Hypothalamus (tissue), 51 donors: ENCODE results near the gene COL25A1.
"Not testable (repeated sequence)": the region's sequence is repeated elsewhere in the genome, so short reads cannot be mapped to it uniquely, and the experiment has no call there.

ENCODE experiments used
- DNase-seq, 51 donors: peaks; one replicate each; lab custom pipeline; 2025; lab: John Stamatoyannopoulos, UW

COL25A1 gene

DNA sequence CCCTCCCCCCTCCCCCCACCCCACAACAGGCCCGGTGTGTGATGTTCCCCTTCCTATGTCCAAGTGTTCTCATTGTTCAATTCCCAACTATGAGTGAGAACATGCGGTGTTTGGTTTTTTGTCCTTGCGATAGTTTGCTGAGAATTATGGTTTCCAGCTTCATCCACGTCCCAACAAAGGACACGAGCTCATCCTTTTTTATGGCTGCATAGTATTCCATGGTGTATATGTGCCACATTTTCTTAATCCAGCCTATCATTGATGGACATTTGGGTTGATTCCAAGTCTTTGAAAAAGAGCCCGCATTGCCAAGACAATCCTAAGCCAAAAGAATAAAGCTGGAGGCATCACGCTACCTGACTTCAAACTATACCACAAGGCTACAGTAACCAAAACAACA, 231.8 kb downstream of the COL25A1 start:
- DNase-seq = not testable (repeated sequence)

DNA sequence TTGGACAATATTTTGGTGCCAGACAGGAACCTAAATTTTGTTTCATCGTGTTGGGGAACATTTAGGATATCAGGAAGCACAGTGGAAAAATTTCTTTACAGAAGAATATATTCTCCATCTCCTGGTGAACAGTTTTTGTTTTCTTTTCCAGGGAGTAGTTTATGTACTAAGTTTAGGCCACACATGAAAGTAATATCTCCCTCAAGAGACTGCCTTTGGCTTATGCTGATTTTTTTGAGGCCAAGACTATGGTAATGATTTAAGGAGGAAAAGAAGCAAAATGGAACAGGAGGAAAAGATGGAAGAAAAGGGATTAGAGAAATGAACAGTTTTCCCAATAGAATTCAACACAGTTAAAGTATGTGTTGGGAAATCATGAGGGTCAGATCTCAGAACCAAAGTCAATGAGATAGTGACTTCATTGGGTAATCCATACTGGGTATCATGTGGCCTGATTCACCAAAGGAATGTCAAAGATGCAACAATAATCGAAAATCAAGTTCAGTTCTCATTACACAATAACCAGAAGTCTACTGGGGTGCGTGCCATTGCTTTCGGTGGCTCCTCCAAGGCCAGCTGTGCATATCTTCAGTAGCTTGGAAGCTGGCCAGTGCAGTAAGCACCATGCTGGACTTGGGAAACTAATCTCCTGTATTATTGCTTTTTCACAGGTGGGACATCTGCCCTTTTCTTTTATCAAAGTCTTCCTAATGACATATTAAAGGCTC, 234.8 kb downstream of the COL25A1 start:
- no peak for DNase-seq

DNA sequence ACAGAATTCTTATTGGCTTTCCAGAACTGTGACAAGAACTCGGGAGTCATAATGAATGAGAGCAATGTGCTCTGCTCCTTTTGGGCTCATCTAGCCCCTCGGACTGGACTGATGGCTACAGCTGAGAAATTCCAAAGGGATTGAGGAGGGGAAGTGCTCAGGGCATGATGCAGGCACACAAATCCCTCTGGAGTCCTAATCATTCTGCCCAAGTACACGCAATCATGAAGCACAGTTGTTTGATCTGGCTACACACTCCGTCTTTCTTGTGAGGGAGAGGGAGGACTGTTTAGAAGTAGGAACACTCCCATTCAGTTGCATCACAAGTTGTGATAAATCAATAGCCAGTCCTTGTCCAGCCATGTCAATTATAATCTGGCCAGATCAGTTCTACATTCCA, 237.5 kb downstream of the COL25A1 start:
- DNase-seq = no peak

DNA sequence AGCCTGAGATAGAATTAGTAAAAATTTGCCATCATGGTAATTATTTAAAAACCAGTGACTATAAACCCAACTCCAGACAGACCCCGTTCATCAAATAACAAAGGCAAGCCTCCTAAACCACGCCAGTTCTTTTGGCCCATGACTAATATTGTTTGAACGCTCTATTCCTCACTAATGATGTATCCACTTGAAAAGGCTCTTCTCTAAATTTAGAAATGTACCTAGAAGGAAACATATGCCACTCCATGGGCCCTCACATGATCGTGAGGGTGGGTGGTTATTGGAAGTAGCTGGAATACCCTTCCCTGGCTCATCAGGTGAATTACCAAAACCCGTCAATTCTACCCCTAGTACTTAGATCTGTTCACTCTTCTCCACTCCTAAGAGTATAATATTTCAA, 249.2 kb downstream of the COL25A1 start:
- no peak for DNase-seq

DNA sequence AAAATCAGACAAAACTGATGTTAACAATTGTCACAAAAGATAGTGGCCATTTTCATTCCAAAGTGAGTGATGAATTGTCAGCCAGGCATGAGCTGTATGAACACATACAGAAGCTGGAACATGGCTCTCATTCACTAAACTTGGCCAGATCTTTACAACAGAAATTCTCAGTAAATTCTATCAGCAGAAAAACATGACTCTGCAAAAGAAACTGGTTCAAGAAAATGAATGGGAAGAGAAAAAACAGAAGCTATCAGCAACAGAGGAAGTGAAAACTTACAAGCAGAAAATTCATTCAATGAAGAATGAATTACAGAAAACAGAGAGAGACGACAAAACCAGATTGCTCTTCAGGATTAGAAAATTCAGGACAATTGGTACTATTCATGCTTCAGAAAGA, 249.6 kb downstream of the COL25A1 start:
- no peak for DNase-seq

DNA sequence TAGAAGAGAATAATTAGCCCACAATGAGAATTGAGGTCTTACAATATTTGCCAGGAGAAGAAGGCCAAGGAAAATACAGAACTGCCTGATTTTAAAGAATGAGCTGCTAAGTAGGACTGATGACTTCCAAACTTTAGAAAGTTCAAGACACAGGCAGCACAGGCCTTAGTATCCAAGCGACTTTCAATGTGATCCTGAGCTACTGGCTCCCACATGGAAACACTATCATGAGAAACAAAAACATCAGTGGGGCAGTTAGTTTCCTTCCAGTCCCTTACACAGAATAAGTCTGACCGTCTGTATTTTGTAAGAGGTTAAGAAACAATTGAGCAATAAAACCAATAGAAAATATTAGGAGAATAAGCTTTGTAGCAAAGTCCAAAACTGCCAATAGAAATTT, 251.4 kb downstream of the COL25A1 start:
- DNase-seq = no peak

DNA sequence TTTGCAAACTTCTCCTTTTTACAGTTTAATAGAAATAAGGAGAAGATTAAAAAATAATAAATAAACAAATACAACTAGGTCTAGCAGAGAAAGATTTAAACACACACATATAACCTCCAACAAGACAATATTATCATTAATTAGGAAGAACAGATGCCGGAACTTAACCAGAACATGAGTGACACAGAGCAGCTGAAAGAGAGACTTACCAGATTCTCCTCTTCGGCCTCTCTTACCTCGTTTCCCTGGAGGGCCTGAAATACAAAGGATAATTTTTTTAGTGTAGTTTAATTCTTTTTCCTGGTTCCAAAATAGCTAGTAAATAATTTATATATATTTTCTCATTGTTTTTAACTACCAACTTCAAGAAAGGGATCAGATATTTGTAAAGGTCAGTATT, 252.5 kb downstream of the COL25A1 start:
- DNase-seq = no peak

DNA sequence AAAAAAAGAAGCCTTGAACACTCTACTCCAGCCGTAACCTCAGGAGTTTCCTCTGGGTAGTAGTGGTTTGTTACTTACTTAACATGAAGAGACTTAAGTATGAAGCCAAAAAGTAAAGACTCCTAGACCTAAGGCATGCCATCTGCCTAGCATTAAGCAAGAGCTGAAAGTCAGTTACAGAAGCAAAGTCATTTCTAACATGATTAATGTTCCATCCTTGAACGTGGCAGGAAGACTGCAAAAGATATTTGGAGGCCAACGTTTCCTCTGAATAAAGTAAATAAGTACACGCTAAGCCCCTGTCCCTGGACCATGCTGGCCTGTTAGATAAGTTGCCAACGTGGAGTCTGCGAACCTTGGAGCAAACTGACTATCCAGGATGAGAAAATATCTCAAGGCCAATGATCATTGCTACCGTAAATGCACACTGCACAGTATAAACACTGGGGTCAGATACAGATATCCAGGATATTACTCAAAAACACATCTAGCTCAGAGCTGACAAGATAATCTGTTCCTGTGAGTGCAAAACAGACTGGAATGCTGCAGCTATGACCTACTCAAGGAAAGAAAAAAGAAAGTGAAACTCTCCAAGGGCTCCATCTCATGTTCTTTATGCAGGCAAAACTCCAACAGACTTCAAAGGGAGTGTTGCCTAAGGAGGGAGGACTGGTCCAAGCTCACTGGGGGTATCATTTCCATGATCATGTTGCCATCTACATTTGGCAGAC, 255.8 kb downstream of the COL25A1 start:
- no peak for DNase-seq

DNA sequence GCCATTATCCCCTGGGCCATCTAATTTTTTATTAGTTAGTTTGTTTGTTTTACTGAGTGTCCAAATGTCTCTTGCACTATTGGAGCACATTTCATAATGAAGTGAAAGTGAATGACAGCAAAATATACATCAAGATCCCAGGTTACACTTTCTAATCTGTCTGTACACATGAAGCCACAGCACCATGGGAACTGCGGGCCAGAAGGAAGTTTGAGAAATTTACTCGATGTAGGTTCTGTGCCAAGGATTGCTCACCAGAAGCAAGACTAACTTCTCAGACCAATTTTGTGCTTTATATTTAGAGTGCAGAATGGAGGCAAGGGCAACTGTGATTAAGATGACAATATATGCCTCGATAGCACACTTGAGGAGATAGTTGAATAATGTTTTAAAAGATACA, 258.0 kb downstream of the COL25A1 start:
- no peak for DNase-seq

DNA sequence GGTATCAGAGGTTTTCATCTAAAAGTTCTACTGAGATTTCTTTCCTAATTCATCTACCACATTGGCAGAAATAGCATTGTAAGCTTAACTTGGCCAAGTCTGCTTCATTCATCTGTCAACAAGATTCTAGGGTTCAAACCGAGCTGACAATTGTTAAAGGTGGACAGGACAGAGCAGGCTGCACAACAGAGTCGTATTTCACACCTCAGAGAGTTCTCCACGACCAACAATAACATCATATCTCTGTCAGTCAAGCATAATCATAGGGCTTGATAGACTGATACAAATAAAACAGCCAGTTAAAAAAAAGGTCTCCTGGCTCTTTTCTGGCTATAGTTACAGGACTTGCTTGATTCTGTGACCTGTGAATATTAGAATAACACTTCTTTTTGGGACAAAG, 259.2 kb downstream of the COL25A1 start:
- DNase-seq = no peak

DNA sequence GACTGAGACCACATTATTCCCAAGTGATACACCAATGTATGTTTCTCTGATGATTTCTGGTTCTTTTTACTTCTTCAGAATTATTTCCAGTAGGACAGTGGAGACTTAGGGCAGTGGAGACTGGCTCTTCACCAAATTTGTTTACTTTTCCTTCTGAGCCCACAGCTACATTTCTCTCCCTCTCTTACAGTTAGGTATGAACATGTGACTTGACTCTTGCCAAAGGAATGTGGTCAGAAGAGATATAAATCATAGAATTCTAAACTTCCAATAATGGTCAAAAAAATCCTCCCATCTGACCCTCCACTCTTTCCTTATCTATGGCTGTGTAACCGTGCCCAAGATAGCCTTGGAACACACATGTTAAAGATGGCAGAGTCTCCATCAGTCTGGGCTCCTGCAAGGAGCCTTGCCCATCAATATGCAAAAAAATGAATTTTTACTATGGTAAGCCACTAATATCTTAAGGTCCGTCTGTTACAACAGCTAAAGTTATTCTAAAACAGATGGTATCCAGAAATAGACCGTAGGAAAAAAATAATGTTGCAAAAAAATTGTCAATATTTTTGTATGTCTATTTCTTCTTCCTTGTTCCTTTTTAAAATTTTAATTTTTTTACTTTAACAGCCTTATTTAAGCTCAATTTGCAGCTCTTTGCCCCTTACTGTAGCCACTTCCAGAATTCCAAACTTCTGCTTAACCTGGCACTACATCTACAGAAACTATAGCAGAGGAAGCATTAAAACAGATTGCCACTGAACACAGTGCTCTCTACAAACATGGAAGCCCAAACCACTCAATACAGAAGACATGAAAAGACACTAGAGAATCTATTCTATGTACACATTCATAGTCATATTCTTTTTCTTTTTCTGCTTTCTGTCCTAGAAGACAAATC, 260.7 kb downstream of the COL25A1 start:
- DNase-seq = no peak

DNA sequence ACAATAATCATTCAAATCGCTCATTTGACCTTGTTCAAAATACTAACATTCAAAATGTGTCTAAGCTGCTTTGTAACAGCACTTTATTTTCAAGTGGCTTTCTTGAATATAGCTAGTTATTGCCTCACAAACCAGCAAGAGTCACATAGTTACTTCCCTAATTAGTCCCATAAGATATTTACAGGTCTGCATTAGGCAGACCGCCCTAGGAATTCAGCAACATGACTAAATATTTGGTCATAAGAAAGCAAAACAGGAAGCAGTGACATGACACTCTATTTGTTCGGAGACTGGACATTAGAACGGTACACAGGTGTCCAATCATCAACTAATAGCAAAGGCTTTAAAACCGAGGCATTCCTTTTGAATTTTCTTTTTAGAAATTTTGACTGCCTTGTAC, 262.0 kb downstream of the COL25A1 start:
- DNase-seq = no peak

DNA sequence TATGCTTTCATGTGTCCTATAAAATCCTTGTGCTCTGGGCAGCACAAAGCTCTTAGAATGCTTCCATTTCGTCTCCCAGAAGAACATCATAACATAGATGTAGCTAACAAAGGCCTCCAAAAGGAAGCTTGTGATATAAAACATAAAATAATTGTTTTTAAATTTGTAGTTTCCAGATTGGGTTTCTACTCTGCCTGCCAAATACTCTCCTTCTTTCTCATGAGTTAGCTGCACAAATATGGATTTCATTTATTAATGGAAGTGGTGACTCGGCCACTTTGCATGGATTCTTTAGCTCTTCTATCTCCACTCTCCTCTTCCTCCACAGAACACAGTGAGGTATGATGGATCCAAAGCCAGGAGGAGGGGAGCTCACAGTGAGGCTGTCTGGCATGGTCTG, 265.4 kb downstream of the COL25A1 start:
- no peak for DNase-seq

DNA sequence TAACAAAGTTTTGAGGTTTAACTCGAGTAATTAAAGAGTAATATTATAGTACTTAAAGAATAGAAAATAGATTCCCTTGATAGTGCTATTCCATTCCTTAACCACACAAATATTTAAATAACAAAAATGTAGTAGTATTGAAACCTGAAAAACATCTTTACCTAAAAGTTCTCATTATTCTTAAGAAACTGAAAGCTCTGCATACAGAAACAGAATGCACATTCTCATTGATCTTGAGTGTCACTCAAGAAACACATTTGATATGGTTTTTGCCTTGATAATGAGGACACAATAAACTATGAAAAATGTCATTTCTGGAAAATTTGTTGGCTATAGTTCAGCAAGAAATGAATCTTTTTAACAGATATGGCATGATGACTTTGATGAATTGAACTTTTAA, 268.5 kb downstream of the COL25A1 start:
- DNase-seq = no peak

DNA sequence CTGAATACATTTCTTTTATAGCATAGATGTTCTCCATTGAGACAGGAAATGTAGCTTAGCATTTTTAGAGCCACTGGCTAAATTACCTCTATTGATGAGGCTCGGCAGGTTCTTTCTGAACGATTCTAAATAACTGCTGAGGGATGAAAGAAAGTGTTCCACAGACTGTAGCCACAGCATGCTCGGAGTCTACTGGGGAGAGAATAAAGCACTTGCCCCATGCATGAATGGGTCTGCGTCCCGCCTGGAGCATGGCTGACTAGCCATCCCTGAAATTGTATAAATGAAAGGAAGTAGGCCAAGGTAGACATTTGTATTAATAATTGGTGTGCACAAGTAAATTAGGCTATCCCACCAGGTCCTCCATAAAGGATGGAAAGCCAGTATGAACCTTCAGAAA, 269.8 kb downstream of the COL25A1 start:
- no peak for DNase-seq

DNA sequence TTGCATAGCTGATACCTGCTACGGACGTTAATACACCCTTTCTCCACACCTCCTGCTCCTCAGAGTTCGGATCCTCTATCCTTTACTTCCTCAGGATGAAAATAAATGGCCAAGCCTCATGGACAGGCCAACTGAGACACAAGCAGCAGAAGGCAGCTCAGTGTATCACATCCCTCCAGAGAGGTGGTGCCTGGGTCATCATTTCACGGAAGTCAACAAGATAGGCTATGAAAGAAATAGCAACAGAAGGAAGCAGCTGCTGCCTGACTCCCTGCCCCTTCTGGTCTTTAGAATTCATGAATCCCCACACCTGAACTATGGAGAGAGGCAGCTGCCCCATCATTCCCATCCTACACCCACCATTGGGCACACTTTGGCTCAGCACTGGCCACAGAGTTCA, 272.5 kb downstream of the COL25A1 start:
- no peak for DNase-seq

DNA sequence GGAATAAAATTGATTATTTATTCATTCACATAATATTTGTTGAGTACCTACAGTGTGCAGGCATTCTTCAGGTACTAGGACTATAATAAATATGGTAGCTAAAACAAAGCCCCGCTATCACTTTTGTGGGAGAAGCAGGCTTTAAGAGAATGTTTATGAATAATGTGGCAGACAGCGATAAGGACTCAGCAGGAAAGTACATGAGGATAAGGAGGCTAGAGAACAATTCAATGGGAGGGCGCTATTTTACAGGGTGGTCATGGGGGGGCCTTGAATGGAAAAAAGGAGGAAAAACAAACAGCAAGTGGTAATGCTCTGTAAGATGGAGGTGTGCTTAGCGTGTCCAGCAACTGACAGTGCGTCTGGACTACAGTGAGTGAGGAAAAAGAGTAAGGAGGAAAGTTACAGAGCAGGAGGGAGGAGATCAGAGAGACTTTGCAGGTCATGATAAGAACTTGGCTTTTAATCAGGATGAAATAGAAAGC, 275.4 kb downstream of the COL25A1 start:
- DNase-seq = no peak

DNA sequence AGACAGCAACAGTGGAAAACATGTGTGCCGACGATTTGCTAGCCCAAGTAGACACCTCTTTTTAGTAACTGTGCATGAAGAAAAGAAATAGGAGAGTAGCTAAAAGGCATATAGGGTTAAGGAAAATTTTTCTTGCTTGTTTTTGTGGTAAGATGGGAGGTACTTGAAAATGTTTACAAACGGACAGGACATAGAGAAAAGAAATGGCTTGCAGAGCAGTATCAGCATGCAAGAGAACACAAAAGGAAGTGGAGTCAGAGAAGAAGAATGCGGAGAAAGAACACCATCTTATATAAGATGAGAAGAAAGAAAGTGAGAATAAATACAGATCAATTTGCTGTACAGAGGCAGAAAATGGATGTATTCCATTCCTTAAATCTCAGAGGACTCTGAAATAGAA, 275.9 kb downstream of the COL25A1 start:
- no peak for DNase-seq

DNA sequence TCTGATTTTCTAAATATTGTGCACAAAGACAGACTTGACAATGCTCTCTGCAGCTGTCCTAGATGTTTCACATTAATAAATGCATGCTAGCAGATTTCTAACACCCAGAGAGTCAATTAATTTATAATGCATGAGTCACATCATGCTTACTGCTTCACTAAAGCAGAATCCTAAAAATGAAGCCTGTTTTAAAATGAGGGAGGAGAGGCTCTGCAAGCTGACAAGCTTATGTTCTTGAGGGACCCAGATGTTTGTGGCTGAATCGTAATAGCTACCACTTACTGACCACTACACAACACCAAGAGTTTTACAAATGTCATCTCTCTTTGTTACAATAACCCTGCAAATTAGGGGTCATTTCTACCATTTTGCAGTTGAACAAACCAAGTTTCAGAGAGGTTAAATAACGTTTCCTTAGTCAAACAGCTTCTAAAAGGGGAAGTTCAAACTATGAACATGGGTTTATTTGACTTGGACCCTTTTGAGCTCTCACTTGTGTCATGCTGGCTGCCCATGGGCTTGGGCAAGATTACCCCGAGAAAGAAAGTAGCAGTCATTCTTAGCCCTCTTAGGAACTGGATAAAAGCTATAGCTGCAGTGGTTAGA, 276.9 kb downstream of the COL25A1 start:
- no peak for DNase-seq

DNA sequence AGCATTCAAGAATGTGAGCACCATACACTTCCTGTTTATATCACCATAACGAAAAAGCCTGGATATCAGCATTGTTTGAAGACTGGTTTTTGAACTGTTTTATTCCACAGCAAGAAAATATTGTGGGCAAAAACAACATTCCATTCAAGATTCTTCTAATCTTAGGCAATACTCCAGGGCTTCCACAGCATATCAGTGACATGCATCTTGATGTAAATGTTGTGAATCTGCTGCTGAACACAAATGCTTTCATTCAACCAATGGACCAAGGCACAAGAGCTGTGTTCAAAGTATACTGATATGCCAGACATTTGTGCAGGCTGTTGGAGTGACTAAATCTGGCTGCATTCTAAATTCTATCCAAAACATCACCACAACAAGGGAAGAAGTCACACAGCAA, 279.5 kb downstream of the COL25A1 start:
- no peak for DNase-seq

DNA sequence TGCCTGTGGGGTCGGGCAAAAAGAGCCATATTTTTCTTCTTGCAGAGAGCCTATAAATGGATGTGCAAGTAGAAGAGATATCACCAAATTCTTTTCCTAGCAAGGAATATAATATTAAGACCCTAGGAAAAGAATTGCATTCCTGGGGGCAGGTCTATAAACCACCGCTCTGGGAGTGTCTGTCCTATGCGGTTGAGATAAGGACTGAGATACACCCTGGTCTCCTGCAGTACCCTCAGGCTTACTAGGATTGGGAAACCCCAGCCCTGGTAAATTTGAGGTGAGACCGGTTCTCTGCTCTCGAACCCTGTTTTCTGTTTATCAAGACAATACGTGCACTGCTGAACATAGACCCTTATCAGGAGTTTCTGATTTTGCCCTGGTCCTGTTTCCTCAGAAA, 280.8 kb downstream of the COL25A1 start:
- not testable (repeated sequence) for DNase-seq
